ENCODE results near the gene MCIDAS.

The MCIDAS gene

GRCh38 chr5:55226934-55227663, at the start of gene MCIDAS:
MCIDAS (minus strand) TSS chr5:55227315; CDS start chr5:55227138, 177 bp downstream.
- Histone ChIP-seq H3K36me3 (ENCODE audit: control insufficient read depth, low read depth, low read length) (no peaks in the 10 kb centered on the region), H3K27ac (ENCODE audit: low read length) (no peak within 1 kb of the TSS), H3K27me3 (ENCODE audit: control insufficient read depth, insufficient read depth, low read length) (peaks cover 100% of the 10 kb centered on the region), H3K9ac (ENCODE audit: low read length) (no peak within 1 kb of the TSS), H3K9me3 (ENCODE audit: control insufficient read depth, low read depth, low read length) (no peaks in the 10 kb centered on the region), H3K4me3 (ENCODE audit: low read length) (peak within 1 kb of the TSS; percentile 48), H3K4me1 (ENCODE audit: control insufficient read depth, low read depth, low read length) (peaks cover 19% of the 10 kb centered on the region)

GRCh38 chr5:55276771-55277170, 49.7 kb upstream of the MCIDAS start:
- Histone ChIP-seq H3K9ac (ENCODE audit: low read length) (no peak overlapping the region), H3K27ac (ENCODE audit: low read length) (no peak overlapping the region), H3K4me1 (ENCODE audit: control insufficient read depth, low read depth, low read length) (no peaks in the 10 kb centered on the region), H3K4me3 (ENCODE audit: low read length) (no peak overlapping the region), H3K36me3 (ENCODE audit: control insufficient read depth, low read depth, low read length) (peaks cover 58% of the 10 kb centered on the region), H3K9me3 (ENCODE audit: control insufficient read depth, low read depth, low read length) (no peaks in the 10 kb centered on the region), H3K27me3 (ENCODE audit: control insufficient read depth, insufficient read depth, low read length) (no peaks in the 10 kb centered on the region)

- Histone ChIP-seq H3K9me3 (ENCODE audit: control insufficient read depth, low read depth, low read length) (no peaks in the 10 kb centered on the region), H3K4me1 (ENCODE audit: control insufficient read depth, low read depth, low read length) (no peaks in the 10 kb centered on the region), H3K9ac (ENCODE audit: low read length) (no peak overlapping the region), H3K4me3 (ENCODE audit: low read length) (no peak overlapping the region), H3K27ac (ENCODE audit: low read length) (no peak overlapping the region), H3K27me3 (ENCODE audit: control insufficient read depth, insufficient read depth, low read length) (no peaks in the 10 kb centered on the region), H3K36me3 (ENCODE audit: control insufficient read depth, low read depth, low read length) (peaks cover 50% of the 10 kb centered on the region)
Observed at GRCh38 chr5:55258339-55258738, 31.2 kb upstream of the MCIDAS start.

GRCh38 chr5:55254802-55255201, 27.7 kb upstream of the MCIDAS start:
- Histone ChIP-seq H3K4me3 (ENCODE audit: low read length) (no peak overlapping the region), H3K27me3 (ENCODE audit: control insufficient read depth, insufficient read depth, low read length) (no peaks in the 10 kb centered on the region), H3K27ac (ENCODE audit: low read length) (no peak overlapping the region), H3K36me3 (ENCODE audit: control insufficient read depth, low read depth, low read length) (peaks cover 33% of the 10 kb centered on the region), H3K9ac (ENCODE audit: low read length) (no peak overlapping the region), H3K9me3 (ENCODE audit: control insufficient read depth, low read depth, low read length) (no peaks in the 10 kb centered on the region), H3K4me1 (ENCODE audit: control insufficient read depth, low read depth, low read length) (no peaks in the 10 kb centered on the region)

GRCh38 chr5:55250064-55250463, 22.9 kb upstream of the MCIDAS start:
- no peaks in the 10 kb centered on the region for H3K27me3 ChIP-seq (ENCODE audit: control insufficient read depth, insufficient read depth, low read length)
- no peak overlapping the region for H3K9ac ChIP-seq (ENCODE audit: low read length)
- H3K4me3 ChIP-seq (ENCODE audit: low read length), result no peak overlapping the region
- H3K27ac ChIP-seq (ENCODE audit: low read length), result no peak overlapping the region
- peaks cover 2% of the 10 kb centered on the region for H3K36me3 ChIP-seq (ENCODE audit: control insufficient read depth, low read depth, low read length)
- H3K4me1 ChIP-seq (ENCODE audit: control insufficient read depth, low read depth, low read length), result no peaks in the 10 kb centered on the region
- H3K9me3 ChIP-seq (ENCODE audit: control insufficient read depth, low read depth, low read length), result peaks cover 8% of the 10 kb centered on the region

GRCh38 chr5:55241746-55242145, 14.6 kb upstream of the MCIDAS start:
- H3K4me3 ChIP-seq (ENCODE audit: low read length), result no peak overlapping the region
- H3K27me3 ChIP-seq (ENCODE audit: control insufficient read depth, insufficient read depth, low read length), result peaks cover 18% of the 10 kb centered on the region
- H3K9me3 ChIP-seq (ENCODE audit: control insufficient read depth, low read depth, low read length), result no peaks in the 10 kb centered on the region
- no peak overlapping the region for H3K9ac ChIP-seq (ENCODE audit: low read length)
- H3K4me1 ChIP-seq (ENCODE audit: control insufficient read depth, low read depth, low read length), result no peaks in the 10 kb centered on the region
- H3K36me3 ChIP-seq (ENCODE audit: control insufficient read depth, low read depth, low read length), result no peaks in the 10 kb centered on the region
- H3K27ac ChIP-seq (ENCODE audit: low read length), result no peak overlapping the region

- no peak overlapping the region for H3K27ac ChIP-seq (ENCODE audit: low read length)
- H3K4me3 ChIP-seq (ENCODE audit: low read length), result no peak overlapping the region
- H3K9ac ChIP-seq (ENCODE audit: low read length), result no peak overlapping the region
- H3K36me3 ChIP-seq (ENCODE audit: control insufficient read depth, low read depth, low read length), result no peaks in the 10 kb centered on the region
- peaks cover 6% of the 10 kb centered on the region for H3K4me1 ChIP-seq (ENCODE audit: control insufficient read depth, low read depth, low read length)
- peaks cover 67% of the 10 kb centered on the region for H3K27me3 ChIP-seq (ENCODE audit: control insufficient read depth, insufficient read depth, low read length)
- no peaks in the 10 kb centered on the region for H3K9me3 ChIP-seq (ENCODE audit: control insufficient read depth, low read depth, low read length)
Observed at GRCh38 chr5:55236800-55237199, 9.7 kb upstream of the MCIDAS start.

- peak overlapping the region; percentile 54 for H3K4me3 ChIP-seq (ENCODE audit: low read length)
- H3K4me1 ChIP-seq (ENCODE audit: control insufficient read depth, low read depth, low read length), result peaks cover 7% of the 10 kb centered on the region
- H3K36me3 ChIP-seq (ENCODE audit: control insufficient read depth, low read depth, low read length), result no peaks in the 10 kb centered on the region
- H3K9ac ChIP-seq (ENCODE audit: low read length), result no peak overlapping the region
- H3K27me3 ChIP-seq (ENCODE audit: control insufficient read depth, insufficient read depth, low read length), result peaks cover 93% of the 10 kb centered on the region
- H3K9me3 ChIP-seq (ENCODE audit: control insufficient read depth, low read depth, low read length), result no peaks in the 10 kb centered on the region
- H3K27ac ChIP-seq (ENCODE audit: low read length), result no peak overlapping the region
Observed at GRCh38 chr5:55234121-55234700, 7.1 kb upstream of the MCIDAS start.

- no peaks in the 10 kb centered on the region for H3K36me3 ChIP-seq (ENCODE audit: control insufficient read depth, low read depth, low read length)
- no peak within 1 kb of the TSS for H3K9ac ChIP-seq (ENCODE audit: low read length)
- H3K4me1 ChIP-seq (ENCODE audit: control insufficient read depth, low read depth, low read length), result peaks cover 7% of the 10 kb centered on the region
- no peak within 1 kb of the TSS for H3K27ac ChIP-seq (ENCODE audit: low read length)
- peaks cover 98% of the 10 kb centered on the region for H3K27me3 ChIP-seq (ENCODE audit: control insufficient read depth, insufficient read depth, low read length)
- H3K9me3 ChIP-seq (ENCODE audit: control insufficient read depth, low read depth, low read length), result no peaks in the 10 kb centered on the region
- peak within 1 kb of the TSS; percentile 54 for H3K4me3 ChIP-seq (ENCODE audit: low read length)
Observed at GRCh38 chr5:55232985-55233928, 6.1 kb upstream of the MCIDAS start, which contains the start of gene CCNO. CCNO (minus strand) TSS chr5:55233608; CDS start chr5:55233523, 85 bp downstream.

GRCh38 chr5:55232271-55232984, 5.3 kb upstream of the MCIDAS start:
- Histone ChIP-seq H3K27ac (ENCODE audit: low read length) (no peak overlapping the region), H3K27me3 (ENCODE audit: control insufficient read depth, insufficient read depth, low read length) (peaks cover 100% of the 10 kb centered on the region), H3K9me3 (ENCODE audit: control insufficient read depth, low read depth, low read length) (no peaks in the 10 kb centered on the region), H3K4me1 (ENCODE audit: control insufficient read depth, low read depth, low read length) (peaks cover 13% of the 10 kb centered on the region), H3K36me3 (ENCODE audit: control insufficient read depth, low read depth, low read length) (no peaks in the 10 kb centered on the region), H3K4me3 (ENCODE audit: low read length) (peak overlapping the region; percentile 54), H3K9ac (ENCODE audit: low read length) (no peak overlapping the region)

- H3K4me1 ChIP-seq (ENCODE audit: control insufficient read depth, low read depth, low read length), result peaks cover 13% of the 10 kb centered on the region
- H3K9me3 ChIP-seq (ENCODE audit: control insufficient read depth, low read depth, low read length), result no peaks in the 10 kb centered on the region
- no peak overlapping the region for H3K27ac ChIP-seq (ENCODE audit: low read length)
- peaks cover 100% of the 10 kb centered on the region for H3K27me3 ChIP-seq (ENCODE audit: control insufficient read depth, insufficient read depth, low read length)
- no peak overlapping the region for H3K9ac ChIP-seq (ENCODE audit: low read length)
- peak overlapping the region; percentile 54 for H3K4me3 ChIP-seq (ENCODE audit: low read length)
- H3K36me3 ChIP-seq (ENCODE audit: control insufficient read depth, low read depth, low read length), result no peaks in the 10 kb centered on the region
Observed at GRCh38 chr5:55231919-55232270, 4.8 kb upstream of the MCIDAS start.

Measured in iPS-18a (cell line).